Activated CD4-positive, CD25-positive, alpha-beta regulatory T cell (primary cell): ENCODE data around the gene PCDHB5.
"Not testable (repeated sequence)": the region's sequence is repeated elsewhere in the genome, so short reads cannot be mapped to it uniquely, and the experiment has no call there.

ENCODE experiments used
- DNase-seq, 4 experiments: peaks; one replicate each; lab custom pipeline; 2025; lab: John Stamatoyannopoulos, UW

PCDHB5 gene

DNA sequence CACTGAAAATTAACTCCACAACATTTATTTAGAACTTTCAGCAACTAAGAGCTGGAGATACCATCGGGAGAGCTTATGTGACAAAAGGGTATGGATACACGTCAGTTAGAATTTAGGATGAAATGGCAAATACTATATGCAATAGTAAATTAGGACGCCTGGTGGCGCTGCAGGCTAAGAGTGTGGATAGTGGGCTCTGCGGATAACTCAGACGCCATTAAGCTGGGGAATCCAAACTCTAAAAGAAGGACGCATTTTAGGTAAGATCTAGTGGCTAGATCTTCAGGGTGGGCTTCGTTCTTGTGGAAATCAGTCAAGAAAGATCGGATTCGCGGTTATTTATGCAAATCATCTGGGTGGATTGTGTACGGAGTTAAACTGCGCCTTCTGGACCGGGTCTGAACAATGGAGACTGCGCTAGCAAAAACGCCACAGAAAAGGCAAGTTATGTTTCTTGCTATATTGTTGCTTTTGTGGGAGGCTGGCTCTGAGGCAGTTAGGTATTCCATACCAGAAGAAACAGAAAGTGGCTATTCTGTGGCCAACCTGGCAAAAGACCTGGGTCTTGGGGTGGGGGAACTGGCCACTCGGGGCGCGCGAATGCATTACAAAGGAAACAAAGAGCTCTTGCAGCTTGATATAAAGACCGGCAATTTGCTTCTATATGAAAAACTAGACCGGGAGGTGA lies at the start of gene PCDHB5:
Gene PCDHB5, plus strand, starts transcription at position 177 of the 688 bp plus-strand sequence. Its CDS starts 229 bp downstream, at position 406.
- no peak for DNase-seq

DNA sequence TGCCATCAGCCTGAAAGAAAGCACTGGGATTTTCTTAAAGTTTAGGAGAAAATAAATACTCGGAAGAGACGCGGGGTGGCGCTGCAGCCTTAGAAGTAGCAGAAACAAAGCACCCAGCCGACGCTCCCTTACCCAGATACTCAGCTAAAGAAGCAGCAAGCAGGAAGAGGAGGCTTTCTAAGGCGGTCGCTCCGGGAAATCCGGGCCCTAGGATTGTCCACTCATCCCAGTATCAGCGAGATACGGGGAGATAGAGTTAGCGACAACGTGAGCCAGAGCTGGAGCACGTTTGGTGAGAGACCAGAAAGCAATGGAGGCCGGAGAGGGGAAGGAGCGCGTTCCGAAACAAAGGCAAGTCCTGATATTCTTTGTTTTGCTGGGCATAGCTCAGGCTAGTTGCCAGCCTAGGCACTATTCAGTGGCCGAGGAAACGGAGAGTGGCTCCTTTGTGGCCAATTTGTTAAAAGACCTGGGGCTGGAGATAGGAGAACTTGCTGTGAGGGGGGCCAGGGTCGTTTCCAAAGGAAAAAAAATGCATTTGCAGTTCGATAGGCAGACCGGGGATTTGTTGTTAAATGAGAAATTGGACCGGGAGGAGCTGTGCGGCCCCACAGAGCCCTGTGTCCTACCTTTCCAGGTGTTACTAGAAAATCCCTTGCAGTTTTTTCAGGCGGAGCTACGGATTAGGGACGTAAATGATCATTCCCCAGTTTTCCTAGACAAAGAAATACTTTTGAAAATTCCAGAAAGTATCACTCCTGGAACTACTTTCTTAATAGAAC lies 40.3 kb upstream of the PCDHB5 start, which contains the start of gene PCDHB2:
Gene PCDHB2, plus strand, starts transcription at position 135 of the 782 bp plus-strand sequence. Its CDS starts 176 bp downstream, at position 311.
- DNase-seq = no peak

DNA sequence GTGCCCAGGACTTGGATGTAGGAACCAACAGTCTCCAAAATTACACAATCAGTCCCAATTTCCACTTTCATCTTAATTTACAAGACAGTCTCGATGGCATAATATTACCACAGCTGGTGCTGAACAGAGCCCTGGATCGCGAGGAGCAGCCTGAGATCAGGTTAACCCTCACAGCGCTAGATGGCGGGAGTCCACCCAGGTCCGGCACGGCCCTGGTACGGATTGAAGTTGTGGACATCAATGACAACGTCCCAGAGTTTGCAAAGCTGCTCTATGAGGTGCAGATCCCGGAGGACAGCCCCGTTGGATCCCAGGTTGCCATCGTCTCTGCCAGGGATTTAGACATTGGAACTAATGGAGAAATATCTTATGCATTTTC lies 39.8 kb upstream of the PCDHB5 start:
- no peak for DNase-seq

DNA sequence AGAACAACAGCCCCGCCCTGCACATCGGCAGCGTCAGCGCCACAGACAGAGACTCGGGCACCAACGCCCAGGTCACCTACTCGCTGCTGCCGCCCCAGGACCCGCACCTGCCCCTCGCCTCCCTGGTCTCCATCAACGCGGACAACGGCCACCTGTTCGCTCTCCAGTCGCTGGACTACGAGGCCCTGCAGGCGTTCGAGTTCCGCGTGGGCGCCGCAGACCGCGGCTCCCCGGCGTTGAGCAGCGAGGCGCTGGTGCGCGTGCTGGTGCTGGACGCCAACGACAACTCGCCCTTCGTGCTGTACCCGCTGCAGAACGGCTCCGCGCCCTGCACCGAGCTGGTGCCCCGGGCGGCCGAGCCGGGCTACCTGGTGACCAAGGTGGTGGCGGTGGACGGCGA lies 38.8 kb upstream of the PCDHB5 start:
- DNase-seq = not testable (repeated sequence)

DNA sequence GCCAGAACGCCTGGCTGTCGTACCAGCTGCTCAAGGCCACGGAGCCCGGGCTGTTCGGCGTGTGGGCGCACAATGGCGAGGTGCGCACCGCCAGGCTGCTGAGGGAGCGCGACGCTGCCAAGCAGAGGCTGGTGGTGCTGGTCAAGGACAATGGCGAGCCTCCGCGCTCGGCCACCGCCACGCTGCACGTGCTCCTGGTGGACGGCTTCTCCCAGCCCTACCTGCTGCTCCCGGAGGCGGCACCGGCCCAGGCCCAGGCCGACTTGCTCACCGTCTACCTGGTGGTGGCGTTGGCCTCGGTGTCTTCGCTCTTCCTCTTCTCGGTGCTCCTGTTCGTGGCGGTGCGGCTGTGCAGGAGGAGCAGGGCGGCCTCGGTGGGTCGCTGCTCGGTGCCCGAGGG lies 38.4 kb upstream of the PCDHB5 start:
- DNase-seq = not testable (repeated sequence)

DNA sequence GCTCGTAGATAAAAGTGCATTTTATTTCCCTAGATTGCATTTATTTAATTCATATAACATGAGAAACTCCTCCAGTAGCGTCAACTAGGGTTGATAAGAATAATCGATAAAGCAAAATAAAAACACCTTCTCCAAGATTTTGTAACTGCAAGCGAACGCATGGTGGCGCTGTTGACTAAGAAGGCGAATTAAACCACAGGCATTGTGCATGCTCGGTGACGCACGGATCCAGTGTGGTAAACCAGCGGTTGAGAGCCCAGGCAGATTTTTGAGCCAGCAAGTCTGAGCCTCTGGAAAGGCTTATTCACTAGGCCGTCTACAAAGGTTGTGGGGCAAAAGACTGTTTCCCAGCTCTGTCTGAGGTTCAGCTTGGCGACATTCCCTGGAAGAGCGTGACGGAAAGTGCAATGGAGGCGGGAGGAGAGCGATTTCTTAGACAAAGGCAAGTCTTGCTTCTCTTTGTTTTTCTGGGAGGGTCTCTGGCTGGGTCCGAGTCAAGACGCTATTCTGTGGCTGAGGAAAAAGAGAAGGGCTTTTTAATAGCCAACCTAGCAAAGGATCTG lies 34.7 kb upstream of the PCDHB5 start, which contains the start of gene PCDHB3:
Gene PCDHB3, plus strand, starts transcription at position 231 of the 563 bp plus-strand sequence. Its CDS starts 177 bp downstream, at position 408.
- DNase-seq = no peak

DNA sequence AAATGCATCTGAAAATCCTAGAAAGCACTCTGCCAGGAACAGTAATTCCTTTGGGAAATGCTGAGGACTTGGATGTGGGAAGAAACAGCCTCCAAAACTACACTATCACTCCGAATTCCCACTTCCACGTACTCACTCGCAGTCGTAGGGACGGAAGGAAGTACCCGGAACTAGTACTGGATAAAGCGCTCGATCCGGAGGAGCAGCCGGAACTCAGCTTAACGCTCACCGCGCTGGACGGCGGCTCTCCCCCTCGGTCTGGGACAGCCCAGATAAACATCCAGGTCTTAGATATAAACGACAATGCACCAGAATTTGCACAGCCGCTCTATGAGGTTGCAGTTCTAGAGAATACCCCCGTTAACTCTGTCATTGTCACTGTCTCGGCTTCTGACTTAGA lies 33.9 kb upstream of the PCDHB5 start:
- no peak for DNase-seq

DNA sequence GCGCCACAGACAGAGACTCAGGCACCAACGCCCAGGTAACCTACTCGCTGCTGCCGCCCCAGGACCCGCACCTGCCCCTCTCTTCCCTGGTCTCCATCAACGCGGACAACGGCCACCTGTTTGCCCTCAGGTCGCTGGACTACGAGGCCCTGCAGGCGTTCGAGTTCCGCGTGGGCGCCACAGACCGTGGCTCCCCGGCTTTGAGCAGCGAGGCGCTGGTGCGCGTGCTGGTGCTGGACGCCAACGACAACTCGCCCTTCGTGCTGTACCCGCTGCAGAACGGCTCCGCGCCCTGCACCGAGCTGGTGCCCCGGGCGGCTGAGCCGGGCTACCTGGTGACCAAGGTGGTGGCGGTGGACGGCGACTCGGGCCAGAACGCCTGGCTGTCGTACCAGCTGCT lies 32.9 kb upstream of the PCDHB5 start:
- not testable (repeated sequence) for DNase-seq

DNA sequence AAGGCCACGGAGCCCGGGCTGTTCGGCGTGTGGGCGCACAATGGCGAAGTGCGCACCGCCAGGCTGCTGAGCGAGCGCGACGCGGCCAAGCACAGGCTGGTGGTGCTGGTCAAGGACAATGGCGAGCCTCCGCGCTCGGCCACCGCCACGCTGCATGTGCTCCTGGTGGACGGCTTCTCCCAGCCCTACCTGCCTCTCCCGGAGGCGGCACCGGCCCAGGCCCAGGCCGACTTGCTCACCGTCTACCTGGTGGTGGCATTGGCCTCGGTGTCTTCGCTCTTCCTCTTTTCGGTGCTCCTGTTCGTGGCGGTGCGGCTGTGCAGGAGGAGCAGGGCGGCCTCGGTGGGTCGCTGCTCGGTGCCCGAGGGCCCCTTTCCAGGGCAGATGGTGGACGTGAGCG lies 32.5 kb upstream of the PCDHB5 start:
- DNase-seq = not testable (repeated sequence)

DNA sequence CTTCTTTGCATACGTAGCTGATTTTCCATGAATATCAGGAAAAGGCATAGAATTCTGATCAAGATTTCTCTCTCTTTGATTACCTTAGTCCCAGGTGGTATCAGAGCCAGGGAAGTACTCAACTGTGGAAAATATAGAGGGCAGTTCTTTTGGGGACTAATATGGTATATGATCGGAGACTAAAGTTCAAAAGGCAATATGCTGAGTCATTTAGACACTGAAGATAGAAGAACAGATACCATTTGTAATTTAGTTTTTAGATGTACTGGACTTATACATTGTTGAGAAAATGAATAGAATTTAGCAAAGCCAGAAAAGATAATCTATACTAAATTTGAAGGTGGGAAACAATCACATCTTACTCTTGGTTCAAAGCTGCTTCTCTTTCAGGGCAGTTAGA lies 29.7 kb upstream of the PCDHB5 start:
- DNase-seq = no peak

DNA sequence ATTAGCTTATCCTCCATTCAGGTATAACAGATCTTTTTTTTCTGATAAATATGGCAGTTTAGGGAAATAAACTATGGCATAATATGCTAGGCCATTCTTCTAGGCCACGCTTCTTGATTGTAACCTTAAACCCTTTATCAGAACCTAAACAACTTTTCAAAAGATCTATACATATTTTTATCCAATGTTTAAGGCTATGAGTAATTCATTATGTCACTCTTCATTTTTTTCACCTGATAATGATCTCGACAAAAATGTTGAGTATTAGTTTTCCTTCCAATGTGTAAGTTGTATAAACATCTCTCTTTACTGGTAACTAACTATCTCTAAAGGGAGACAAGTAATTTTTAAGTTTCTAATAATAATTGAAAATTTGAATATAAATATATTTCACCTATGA lies 15.8 kb upstream of the PCDHB5 start:
- DNase-seq = no peak

DNA sequence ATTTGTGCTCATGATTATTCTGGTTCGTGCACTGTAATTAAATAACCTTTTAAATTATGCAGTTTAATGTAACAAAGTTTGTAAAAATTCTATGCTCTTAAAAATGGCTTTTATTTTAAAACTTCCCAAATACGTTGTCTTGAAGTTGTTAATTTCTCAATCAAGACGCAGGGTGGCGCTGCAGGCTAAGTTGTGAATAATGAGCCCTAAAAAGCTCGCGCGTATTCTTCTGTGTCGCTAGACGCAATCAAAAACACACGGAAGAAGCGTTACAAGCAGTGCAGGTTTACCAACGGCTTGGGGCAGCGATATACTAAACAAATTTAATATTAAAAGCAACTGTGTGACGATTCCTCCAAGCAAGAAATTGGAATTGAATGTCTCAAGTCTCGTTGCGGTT lies 13.4 kb upstream of the PCDHB5 start, which contains the start of gene PCDHB4:
Gene PCDHB4, plus strand, starts transcription at position 256 of the 400 bp plus-strand sequence. CDS start 181 bp downstream, outside the sequence.
- no peak for DNase-seq

DNA sequence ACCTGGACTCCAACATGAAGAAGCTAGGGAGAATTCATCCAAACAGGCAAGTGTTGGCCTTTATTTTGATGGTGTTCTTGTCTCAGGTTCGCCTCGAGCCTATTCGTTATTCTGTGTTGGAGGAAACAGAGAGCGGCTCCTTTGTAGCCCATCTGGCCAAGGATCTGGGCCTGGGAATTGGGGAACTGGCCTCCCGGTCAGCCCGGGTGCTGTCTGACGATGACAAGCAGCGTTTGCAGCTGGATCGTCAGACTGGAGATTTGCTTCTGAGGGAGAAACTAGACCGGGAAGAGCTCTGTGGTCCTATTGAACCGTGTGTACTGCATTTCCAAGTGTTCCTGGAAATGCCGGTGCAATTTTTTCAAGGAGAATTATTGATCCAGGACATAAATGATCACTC lies 13.0 kb upstream of the PCDHB5 start:
- DNase-seq = no peak

DNA sequence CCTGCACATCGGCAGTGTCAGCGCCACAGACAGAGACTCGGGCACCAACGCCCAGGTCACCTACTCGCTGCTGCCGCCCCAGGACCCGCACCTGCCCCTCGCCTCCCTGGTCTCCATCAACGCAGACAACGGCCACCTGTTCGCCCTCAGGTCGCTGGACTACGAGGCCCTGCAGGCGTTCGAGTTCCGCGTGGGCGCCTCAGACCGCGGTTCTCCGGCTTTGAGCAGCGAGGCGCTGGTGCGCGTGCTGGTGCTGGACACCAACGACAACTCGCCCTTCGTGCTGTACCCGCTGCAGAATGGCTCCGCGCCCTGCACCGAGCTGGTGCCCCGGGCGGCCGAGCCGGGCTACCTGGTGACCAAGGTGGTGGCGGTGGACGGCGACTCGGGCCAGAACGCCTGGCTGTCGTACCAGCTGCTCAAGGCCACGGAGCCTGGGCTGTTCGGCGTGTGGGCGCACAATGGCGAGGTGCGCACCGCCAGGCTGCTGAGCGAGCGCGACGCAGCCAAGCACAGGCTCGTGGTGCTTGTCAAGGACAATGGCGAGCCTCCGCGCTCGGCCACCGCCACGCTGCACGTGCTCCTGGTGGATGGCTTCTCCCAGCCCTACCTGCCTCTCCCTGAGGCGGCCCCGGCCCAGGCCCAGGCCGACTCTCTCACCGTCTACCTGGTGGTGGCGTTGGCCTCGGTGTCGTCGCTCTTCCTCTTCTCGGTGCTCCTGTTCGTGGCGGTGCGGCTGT lies 11.4 kb upstream of the PCDHB5 start:
- not testable (repeated sequence) for DNase-seq

DNA sequence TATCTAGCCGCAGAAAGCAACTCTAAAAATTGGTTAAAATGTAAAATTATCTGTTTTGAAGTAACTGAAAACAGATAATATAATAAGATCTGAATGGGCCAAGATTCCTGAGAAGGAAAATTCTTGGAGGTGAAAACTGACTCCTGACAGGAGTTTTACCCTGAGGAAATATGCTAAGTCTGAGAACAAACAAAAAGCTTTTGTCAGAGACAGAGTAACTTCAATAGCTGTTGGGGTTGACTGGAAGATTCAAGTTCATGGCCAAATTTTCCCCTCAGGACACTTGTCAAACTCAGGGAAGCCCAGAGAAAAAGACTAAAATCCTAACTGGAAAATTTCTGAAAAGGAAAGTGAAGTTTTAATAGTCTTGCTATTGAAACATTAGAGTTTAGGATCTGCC lies 7.7 kb upstream of the PCDHB5 start:
- no peak for DNase-seq

DNA sequence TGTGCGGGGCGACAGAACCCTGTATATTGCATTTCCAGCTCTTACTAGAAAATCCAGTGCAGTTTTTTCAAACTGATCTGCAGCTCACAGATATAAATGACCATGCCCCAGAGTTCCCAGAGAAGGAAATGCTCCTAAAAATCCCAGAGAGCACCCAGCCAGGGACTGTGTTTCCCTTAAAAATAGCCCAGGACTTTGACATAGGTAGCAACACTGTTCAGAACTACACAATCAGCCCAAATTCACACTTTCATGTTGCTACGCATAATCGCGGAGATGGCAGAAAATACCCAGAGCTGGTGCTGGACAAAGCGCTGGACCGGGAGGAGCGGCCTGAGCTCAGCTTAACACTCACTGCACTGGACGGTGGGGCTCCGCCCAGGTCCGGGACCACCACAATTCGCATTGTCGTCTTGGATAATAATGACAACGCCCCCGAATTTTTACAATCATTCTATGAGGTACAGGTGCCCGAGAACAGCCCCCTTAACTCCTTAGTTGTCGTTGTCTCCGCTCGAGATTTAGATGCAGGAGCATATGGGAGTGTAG lies 786 bp downstream of the PCDHB5 start:
- DNase-seq = no peak

DNA sequence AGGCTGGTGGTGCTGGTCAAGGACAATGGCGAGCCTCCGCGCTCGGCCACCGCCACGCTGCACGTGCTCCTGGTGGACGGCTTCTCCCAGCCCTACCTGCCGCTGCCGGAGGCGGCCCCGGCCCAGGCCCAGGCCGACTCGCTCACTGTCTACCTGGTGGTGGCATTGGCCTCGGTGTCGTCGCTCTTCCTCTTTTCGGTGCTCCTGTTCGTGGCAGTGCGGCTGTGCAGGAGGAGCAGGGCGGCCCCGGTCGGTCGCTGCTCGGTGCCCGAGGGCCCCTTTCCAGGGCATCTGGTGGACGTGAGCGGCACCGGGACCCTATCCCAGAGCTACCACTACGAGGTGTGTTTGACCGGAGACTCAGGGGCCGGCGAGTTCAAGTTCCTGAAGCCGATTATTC lies 2.3 kb downstream of the PCDHB5 start:
- not testable (repeated sequence) for DNase-seq

DNA sequence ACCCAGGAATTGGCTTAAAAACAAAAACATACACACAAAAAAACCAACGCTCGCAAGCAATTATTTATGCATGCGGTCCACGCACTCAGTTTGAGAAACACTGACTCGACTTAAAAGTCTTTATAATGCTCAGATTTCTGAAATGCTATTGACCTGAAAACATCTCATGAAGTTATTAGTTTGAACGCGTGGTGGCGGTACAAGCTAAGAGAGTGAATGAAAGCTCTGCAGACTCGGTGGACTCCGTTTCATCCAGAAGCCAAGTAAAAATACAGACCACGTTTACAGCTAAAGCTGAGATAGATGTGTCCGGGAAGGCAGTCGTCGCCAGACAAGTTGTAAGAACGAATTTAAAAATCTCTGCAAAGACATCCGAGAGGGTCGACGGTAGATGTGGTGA lies 14.8 kb downstream of the PCDHB5 start, which contains the start of gene PCDHB6:
Gene PCDHB6, plus strand, starts transcription at position 246 of the 400 bp plus-strand sequence. CDS start 201 bp downstream, outside the sequence.
- DNase-seq = no peak

DNA sequence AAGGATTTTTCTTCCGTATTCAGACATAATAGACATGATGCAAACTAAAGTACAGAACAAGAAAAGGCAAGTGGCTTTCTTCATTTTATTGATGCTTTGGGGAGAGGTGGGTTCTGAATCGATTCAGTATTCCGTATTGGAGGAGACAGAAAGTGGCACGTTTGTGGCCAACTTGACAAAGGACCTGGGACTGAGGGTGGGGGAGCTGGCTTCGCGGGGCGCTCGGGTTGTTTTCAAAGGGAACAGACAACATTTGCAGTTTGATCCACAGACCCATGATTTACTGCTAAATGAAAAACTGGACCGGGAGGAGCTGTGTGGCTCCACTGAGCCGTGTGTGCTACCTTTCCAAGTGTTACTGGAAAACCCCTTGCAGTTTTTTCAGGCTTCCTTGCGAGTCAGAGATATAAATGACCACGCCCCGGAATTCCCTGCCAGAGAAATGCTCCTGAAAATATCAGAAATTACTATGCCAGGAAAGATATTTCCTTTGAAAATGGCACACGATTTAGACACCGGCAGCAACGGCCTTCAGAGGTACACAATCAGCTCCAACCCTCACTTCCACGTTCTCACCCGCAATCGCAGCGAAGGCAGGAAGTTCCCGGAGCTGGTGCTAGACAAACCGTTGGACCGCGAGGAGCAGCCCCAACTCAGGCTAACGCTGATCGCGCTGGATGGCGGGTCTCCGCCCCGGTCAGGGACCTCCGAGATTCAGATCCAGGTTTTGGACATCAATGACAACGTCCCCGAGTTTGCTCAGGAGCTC lies 15.4 kb downstream of the PCDHB5 start:
- no peak for DNase-seq

DNA sequence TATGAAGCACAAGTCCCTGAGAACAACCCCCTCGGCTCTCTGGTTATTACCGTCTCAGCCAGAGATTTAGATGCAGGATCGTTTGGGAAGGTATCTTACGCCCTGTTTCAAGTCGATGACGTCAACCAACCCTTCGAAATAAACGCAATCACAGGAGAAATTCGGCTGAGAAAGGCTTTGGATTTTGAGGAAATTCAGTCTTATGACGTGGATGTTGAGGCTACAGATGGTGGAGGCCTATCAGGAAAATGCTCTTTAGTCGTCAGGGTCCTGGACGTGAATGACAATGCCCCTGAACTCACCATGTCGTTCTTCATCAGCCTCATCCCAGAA lies 16.0 kb downstream of the PCDHB5 start:
- no peak for DNase-seq

DNA sequence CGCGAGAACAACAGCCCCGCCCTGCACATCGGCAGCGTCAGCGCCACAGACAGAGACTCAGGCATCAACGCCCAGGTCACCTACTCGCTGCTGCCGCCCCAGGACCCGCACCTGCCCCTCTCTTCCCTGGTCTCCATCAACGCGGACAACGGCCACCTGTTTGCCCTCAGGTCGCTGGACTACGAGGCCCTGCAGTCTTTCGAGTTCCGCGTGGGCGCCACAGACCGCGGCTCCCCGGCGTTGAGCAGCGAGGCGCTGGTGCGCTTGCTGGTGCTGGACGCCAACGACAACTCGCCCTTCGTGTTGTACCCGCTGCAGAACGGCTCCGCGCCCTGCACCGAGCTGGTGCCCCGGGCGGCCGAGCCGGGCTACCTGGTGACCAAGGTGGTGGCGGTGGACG lies 16.6 kb downstream of the PCDHB5 start:
- not testable (repeated sequence) for DNase-seq
